Astrocyte (in vitro differentiated cells and primary cell): ENCODE measurements around the gene MLLT1. TPM values are rescaled to one million over a fixed set of nuclear protein-coding genes. Genes with fewer than 3 reads are reported as not detected.

ENCODE experiments used
- DNase-seq: peaks from one replicate; pipeline ENCODE4 v3.0.0-alpha.2; 2010; ENCODE audit warnings: low read depth
- FAIRE-seq: peaks from 2 replicates; lab custom pipeline; 2011; peaks lifted over from hg19 to GRCh38; lab: Jason Lieb, UNC
- H2AFZ ChIP-seq: 2 replicates; pipeline ENCODE4 v1.6.0; 2012; ENCODE audit warnings: low read depth, low read length, inconsistent platforms
- H3K27ac ChIP-seq: 2 replicates; pipeline ENCODE4 v1.5.1; 2011; ENCODE audit warnings: low read depth, low read length, inconsistent platforms
- H3K27me3 ChIP-seq: 2 replicates; pipeline ENCODE4 v1.6.0; 2011; ENCODE audit warnings: low read length, inconsistent platforms; ENCODE audit not compliant: insufficient read depth
- H3K36me3 ChIP-seq: 2 replicates; pipeline ENCODE4 v1.5.1; 2011; ENCODE audit warnings: low read length, inconsistent platforms; ENCODE audit not compliant: insufficient read depth
- H3K4me1 ChIP-seq: 2 replicates; pipeline ENCODE4 v1.5.1; 2011; ENCODE audit warnings: low read length, inconsistent platforms; ENCODE audit not compliant: insufficient read depth
- H3K4me2 ChIP-seq: 2 replicates; pipeline ENCODE4 v1.6.0; 2012; ENCODE audit warnings: low read length, inconsistent platforms
- H3K4me3 ChIP-seq: 2 replicates; pipeline ENCODE4 v1.5.1; 2011; ENCODE audit warnings: low read depth, mild to moderate bottlenecking, low read length, inconsistent platforms; ENCODE audit not compliant: insufficient read depth
- H3K79me2 ChIP-seq: 2 replicates; pipeline ENCODE4 v1.6.0; 2012; ENCODE audit warnings: mild to moderate bottlenecking, low read length, inconsistent platforms; ENCODE audit not compliant: insufficient read depth
- H3K9ac ChIP-seq: 2 replicates; pipeline ENCODE4 v1.6.0; 2012; ENCODE audit warnings: mild to moderate bottlenecking, low read length, inconsistent platforms
- H3K9me3 ChIP-seq: 2 replicates; pipeline ENCODE4 v1.5.1; 2012; ENCODE audit warnings: low read depth, mild to moderate bottlenecking, low read length, inconsistent platforms; ENCODE audit not compliant: insufficient read depth
- H4K20me1 ChIP-seq: 2 replicates; pipeline ENCODE4 v1.6.0; 2012; ENCODE audit warnings: low read length, inconsistent platforms; ENCODE audit not compliant: insufficient read depth
- H3K27ac Mint-ChIP-seq: one replicate; pipeline ENCODE4 v1.8.0; 2021; ENCODE audit warnings: mild to moderate bottlenecking, mixed read lengths; ENCODE audit not compliant: unreplicated experiment
- H3K27me3 Mint-ChIP-seq: one replicate; pipeline ENCODE4 v1.8.0; 2021; ENCODE audit warnings: low read depth, mixed read lengths; ENCODE audit not compliant: unreplicated experiment
- H3K36me3 Mint-ChIP-seq: one replicate; pipeline ENCODE4 v1.8.0; 2021; ENCODE audit warnings: low read depth, mixed read lengths; ENCODE audit not compliant: unreplicated experiment
- H3K4me1 Mint-ChIP-seq: one replicate; pipeline ENCODE4 v1.8.0; 2021; ENCODE audit warnings: low read depth, mixed read lengths; ENCODE audit not compliant: unreplicated experiment
- H3K4me3 Mint-ChIP-seq: one replicate; pipeline ENCODE4 v1.8.0; 2021; ENCODE audit warnings: mild to moderate bottlenecking, moderate library complexity, mixed read lengths; ENCODE audit not compliant: unreplicated experiment
- H3K9me3 Mint-ChIP-seq: one replicate; pipeline ENCODE4 v1.8.0; 2021; ENCODE audit warnings: mild to moderate bottlenecking, mixed read lengths; ENCODE audit not compliant: unreplicated experiment
- CTCF ChIP-seq: IDR thresholded peaks from 2 replicates; pipeline ENCODE4 v1.5.1; 2011; ENCODE audit warnings: low read depth, mild to moderate bottlenecking, inconsistent platforms, low read length, moderate library complexity; ENCODE audit not compliant: insufficient read depth
- EZH2 ChIP-seq: IDR thresholded peaks from 2 replicates; pipeline ENCODE4 v1.6.1; 2012; ENCODE audit warnings: mild to moderate bottlenecking, low read length, inconsistent platforms; ENCODE audit not compliant: insufficient read depth
- total RNA-seq: library from RNA; stranded (reverse); gene quantifications from 2 replicates; pipeline ENCODE4 v1.2.1, GENCODE V29; 2021

The MLLT1 gene
- total RNA-seq, 1 donor from 2014 or later: 46.0 TPM

- H2AFZ ChIP-seq: no peak overlapping the region
- FAIRE-seq: no peak
- peaks cover 9% of the 10 kb centered on the region for H3K36me3 Mint-ChIP-seq
- H3K9ac ChIP-seq: no peak overlapping the region
- no peak overlapping the region for H3K27ac ChIP-seq
- H3K79me2 ChIP-seq: peaks cover 61% of the 10 kb centered on the region
- no peaks in the 10 kb centered on the region for H3K4me1 Mint-ChIP-seq
- peaks cover 69% of the 10 kb centered on the region for H4K20me1 ChIP-seq
- H3K4me3 Mint-ChIP-seq: no peak overlapping the region
- H3K27me3 ChIP-seq: no peaks in the 10 kb centered on the region
- peaks cover 14% of the 10 kb centered on the region for H3K4me1 ChIP-seq
- H3K27me3 Mint-ChIP-seq: no peaks in the 10 kb centered on the region
- H3K4me2 ChIP-seq: no peak overlapping the region
- H3K27ac Mint-ChIP-seq: no peak overlapping the region
- DNase-seq: no peak
- no peaks in the 10 kb centered on the region for H3K36me3 ChIP-seq
- TF ChIP-seq EZH2 (no peak), CTCF (no peak)
- H3K9me3 Mint-ChIP-seq: no peaks in the 10 kb centered on the region
- no peak overlapping the region for H3K4me3 ChIP-seq
- H3K9me3 ChIP-seq: no peaks in the 10 kb centered on the region
Observed at GRCh38 chr19:6225232-6225865, 54.4 kb downstream of the MLLT1 start.

- no peak for DNase-seq
- peaks cover 72% of the 10 kb centered on the region for H4K20me1 ChIP-seq
- H2AFZ ChIP-seq: no peak overlapping the region
Observed at GRCh38 chr19:6224308-6224675, 55.5 kb downstream of the MLLT1 start.

More at GRCh38 chr19:6224308-6224675, 55.5 kb downstream of the MLLT1 start:
- H3K36me3 ChIP-seq: no peaks in the 10 kb centered on the region
- Mint-ChIP-seq H3K27me3 (no peaks in the 10 kb centered on the region), H3K9me3 (no peaks in the 10 kb centered on the region), H3K4me3 (no peak overlapping the region), H3K4me1 (no peaks in the 10 kb centered on the region), H3K27ac (no peak overlapping the region), H3K36me3 (peaks cover 7% of the 10 kb centered on the region)
- no peak for FAIRE-seq
- no peak for TF ChIP-seq CTCF
- H3K27me3 ChIP-seq: no peaks in the 10 kb centered on the region
- peaks cover 60% of the 10 kb centered on the region for H3K79me2 ChIP-seq
- no peak overlapping the region for H3K4me3 ChIP-seq
- no peak overlapping the region for H3K27ac ChIP-seq
- H3K9ac ChIP-seq: no peak overlapping the region
- peaks cover 25% of the 10 kb centered on the region for H3K4me1 ChIP-seq
- H3K9me3 ChIP-seq: no peaks in the 10 kb centered on the region
- H3K4me2 ChIP-seq: no peak overlapping the region
